Erythroblast (primary cell): ENCODE data around the gene SEH1L.

Source experiments
- GATA1 ChIP-seq: IDR thresholded peaks from 2 replicates; pipeline ENCODE4 v1.6.1; 2011; ENCODE audit warnings: low read depth, mild to moderate bottlenecking, control low read depth, low read length, moderate library complexity
- POLR2A ChIP-seq: IDR thresholded peaks from 2 replicates; pipeline ENCODE4 v1.6.1; 2011; ENCODE audit warnings: mild to moderate bottlenecking, low read length

- TF ChIP-seq POLR2A (no peak), GATA1 (no peak)
Measured at GRCh38 chr18:12993439-12993838, 45.6 kb downstream of the SEH1L start.
